ENCODE measurements around the gene ZNF789. TPM values are rescaled to one million over a fixed set of nuclear protein-coding genes. Genes with fewer than 3 reads are reported as not detected.
"Not testable (repeated sequence)": the region's sequence is repeated elsewhere in the genome, so short reads cannot be mapped to it uniquely, and the experiment has no call there.

ZNF789 gene
- 25.3 TPM for total RNA-seq

DNA sequence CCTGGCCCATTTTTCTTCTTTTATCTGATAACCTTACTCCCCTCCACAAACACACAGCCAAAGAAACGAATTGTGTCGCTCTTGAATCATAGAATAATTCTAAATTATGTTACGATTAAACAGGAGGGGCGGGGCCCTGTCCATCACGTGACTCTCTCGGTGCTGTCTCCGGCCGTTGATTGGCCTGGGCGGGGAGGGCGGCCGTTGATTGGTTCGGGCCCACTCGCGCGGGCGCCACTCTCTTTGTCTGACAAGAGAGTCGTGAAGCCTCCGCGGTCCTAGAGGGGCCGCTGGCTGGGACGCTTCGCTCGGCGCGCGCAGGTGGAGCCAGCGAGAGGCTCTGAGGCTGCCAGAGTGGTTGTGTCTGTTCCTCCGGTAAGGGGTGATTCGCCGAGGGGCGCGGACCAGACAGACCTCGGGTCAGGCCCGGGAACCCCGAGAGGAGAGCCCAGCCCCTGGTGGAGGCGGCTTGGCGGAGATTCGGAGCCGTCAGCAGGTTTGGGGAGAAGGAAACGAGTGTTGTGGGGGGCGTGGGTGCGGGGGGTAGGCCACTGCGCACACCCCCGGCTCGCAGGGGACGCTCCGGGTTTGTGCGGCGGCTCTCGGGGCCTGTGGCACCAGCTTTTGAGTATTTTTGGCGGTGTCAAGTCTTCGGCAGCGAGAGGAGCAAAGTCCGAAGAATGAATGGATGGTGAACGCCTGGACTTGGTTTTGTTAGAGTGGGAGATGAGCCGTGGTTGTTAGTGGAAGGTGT is at the start of gene ZNF789:
TSS of gene ZNF789 (plus strand) at position 330 of the 754 bp plus-strand sequence. CDS start 3,567 bp downstream, outside the sequence.
- DNase-seq: peak; percentile 97

DNA sequence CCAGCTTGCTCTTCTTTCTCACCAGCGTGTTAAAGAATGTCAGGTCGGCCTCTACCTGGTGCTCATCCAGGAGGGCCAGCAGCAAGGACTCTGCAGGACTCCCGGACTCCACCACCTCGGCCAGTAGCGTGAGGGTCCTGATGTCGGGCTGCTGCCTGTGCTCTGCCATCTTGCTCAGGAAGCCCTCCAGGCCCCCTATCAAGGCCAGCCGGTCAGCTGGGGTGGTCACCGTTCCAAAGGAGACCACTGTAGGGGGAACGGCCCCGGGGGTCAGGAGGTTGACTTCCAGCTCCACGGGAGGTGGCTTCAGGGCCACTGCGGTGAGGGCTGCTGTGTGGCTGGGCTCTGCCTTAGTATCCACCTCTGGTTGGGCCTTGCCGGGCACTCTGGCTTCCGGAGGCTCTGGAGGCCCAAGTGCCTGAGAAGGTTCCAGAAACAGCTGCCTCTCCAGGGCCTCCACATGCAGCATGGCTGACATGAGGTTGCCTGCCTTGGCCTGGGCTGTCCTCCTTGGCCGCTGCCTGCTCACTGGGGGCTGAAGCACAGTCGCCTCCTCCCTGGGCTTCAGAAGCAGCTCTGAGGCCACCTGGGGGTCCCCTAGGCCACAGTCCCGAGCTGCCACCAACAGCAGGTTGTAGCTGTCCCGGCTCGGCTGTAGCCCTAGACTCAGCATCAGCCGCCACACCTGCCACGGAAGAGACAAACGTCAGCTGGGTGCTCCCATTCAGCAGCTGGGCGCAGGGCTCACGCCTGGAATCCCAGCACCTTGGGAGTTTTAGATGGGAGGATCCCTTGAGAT is 47.6 kb upstream of the ZNF789 start:
- no peak for DNase-seq

DNA sequence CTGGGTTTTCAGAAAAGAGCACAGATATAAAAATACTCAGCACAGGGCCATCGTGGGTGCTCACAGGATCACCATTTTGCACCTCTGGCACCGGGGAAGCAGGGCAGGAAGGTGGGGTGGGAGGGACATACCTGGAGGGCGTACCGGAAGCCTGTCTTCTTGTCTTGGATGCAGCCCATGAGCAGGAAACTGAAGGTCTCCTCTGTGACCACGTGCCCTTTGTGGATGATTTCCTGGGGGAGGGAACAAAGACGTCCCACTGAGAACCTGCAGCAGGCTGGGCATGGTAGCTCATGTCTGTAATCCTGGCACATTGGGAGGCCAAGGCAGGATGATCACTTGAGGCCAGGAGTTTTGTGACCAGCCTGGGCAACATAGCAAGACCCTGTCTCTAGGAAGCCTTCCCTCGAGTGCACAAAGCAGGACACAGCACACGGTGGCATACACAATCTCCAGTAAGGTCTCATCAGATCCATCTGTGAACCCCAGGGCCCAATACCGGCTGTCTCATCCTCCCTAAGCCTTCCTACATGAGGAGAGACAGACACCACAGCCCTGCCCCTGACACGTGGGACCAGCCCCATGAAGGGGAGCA is 43.6 kb upstream of the ZNF789 start:
- no peak for DNase-seq

DNA sequence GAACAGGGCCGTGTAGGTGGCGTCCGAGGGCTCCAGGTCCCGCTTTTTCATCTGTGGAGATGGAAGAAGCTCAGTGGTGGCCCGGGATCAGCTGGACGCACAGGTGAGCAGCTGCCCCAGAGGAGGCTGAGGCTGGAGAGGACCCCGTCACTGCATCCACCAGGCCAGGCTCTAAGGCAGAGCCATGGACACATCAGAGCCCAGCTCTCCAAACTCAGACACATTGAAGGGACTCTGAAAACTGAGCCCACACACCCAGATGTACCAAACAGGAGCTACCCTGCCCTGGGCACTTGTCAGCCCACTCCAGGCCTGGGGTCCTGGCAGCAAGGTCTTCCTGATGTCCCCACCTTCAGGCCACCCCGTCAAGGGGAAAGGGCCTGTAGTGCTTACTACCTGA is 42.9 kb upstream of the ZNF789 start:
- no peak for DNase-seq

DNA sequence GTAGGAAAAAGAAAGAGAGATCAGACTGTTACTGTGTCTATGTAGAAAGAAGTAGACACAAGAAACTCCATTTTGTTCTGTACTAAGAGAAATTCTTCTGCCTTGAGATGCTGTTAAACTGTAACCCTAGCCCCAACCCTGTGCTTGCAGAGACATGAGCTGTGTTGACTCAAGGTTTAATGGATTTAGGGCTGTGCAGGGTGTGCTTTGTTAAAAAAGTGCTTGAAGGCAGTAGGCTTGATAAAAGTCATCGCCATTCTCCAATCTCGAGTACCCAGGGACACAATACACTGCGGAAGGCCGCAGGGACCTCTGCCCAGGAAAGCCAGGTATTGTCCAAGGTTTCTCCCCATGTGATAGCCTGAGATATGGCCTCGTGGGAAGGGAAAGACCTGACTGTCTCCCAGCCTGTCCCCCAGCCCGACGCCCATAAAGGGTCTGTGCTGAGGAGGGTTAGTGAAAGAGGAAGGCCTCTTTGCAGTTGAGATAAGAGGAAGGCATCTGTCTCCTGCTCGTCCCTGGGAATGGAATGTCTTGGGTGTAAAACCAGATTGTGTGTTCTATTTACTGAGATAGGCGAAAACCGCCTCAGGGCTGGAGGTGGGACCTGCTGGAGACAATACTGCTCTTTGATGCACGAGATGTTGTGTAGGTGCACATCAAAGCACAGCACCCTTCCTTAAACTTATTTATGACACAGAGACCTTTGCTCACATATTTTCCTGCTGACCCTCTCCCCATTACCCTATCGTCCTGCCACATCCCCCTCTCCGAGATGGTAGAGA is 40.7 kb upstream of the ZNF789 start:
- DNase-seq: not testable (repeated sequence)

DNA sequence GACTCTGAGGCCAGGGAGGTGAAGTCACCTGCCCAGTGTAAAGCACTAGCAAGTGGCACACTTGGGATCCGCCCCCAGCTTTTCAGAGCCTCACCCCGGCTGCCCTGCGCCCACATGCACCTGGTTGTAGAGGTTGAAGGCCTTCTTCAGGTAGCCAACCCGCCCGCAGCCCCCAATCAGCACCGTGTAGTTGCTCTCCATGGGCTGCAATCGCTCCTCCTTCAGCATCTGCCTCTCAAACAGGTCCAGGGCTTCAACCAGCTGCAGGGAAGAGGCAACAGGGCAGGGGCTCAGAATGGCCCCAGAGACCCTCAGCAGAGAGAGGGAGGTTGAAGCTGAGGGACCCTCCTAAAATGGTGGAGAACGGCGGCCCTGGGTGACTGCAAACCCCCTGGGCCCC is 39.5 kb upstream of the ZNF789 start:
- DNase-seq: no peak

DNA sequence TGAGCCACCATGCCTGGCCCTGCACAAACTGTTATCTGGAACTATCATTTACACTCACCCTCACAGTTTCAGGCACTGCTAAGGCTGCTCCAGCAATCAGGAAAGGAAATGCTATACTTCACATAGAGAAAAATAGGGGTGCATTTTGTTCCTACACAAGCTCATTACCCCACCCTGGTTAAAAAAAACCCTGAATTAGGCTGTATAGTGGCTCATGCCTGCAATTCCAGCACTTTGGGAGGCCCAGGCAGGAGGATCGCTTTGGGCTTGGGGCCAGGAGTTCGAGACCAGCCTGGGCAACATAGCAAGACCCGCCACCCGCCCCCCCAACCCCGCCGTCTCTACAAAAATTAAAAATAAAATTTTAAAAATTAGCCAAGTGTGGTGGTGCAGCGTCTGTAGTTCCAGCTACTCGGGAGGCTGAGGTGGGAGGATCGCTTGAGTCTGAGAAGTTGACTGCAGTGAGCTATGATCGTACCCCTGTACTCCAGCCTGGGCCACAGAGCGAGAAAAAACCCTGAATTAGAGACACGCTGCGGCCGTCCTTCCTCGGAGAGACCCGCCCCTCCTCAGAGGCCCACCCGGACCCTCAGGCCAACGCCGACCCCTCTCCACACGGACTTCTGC is 34.6 kb upstream of the ZNF789 start:
- no peak for DNase-seq

- peak; percentile 95 for DNase-seq
These were observed 33.9 kb upstream of the ZNF789 start, which contains the start of the genes CPSF4 and PTCD1 for GRCh38 chr7:99438573-99439480. Gene CPSF4 (plus strand): TSS chr7:99438943. CDS start chr7:99439083, 140 bp downstream. Gene PTCD1 (minus strand): TSS chr7:99438798. CDS start chr7:99435242, 3,556 bp downstream.

DNA sequence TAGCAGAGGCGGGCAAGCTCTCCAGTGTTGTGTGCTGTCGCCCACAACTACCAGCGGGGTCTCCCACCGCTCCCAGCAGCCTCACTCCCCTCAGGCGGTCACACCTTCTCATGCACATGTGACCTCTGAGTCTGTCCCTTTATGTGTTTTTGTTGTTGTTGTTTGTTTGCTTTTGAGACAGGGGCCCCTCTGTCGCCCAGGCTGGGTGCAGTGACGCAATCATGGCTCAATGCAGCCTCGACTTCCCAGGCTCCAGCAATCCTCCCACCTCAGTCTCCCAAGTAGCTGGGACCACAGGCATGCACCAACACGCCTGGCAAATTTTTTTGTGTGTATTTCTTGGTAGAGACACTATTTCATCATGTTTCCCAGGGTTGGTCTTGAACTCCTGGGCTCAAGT is 32.5 kb upstream of the ZNF789 start:
- no peak for DNase-seq

GRCh38 chr7:99446096-99446495 is 26.6 kb upstream of the ZNF789 start:
- DNase-seq: no peak

GRCh38 chr7:99447943-99448342 is 24.7 kb upstream of the ZNF789 start:
- no peak for DNase-seq

DNA sequence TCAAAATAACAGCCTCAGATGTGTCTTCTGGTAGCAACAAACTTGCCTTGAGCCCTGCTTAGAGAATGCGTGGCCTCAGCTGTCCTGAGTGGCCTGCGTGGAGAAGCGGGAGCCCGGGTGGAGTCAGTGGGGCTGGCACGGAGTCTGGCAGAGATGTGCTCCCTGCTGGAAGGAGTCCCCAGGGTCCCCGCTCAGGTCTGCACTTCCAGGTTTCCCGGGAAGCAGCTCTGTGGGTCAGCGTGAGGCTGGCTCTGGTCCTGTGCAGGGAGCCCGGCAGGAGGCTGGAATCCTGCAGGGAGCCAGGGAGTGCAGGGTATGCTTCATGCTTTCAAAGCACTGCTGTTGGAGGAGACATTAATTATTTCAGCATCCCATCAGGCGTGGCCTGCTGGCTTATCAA is 23.8 kb upstream of the ZNF789 start:
- no peak for DNase-seq

DNA sequence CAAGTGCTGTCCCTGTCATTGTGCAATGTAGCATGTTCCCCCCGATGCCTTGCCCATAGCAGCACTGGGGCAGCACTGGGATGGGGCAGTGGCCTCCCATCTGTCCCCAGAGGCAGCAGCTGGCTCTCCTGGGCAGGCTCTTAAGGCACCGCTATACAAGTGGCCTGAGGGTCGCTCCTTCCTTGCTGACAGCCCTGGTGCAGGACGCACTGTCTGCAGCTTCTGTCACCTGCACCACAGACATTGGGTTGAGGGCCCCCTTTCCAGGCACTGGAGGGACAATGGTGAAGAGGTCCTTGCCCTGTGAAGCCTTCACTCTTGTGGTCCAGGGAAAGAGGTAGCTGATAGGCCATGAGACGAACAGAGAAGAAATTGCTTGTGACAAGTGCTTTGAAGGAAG is 23.4 kb upstream of the ZNF789 start:
- DNase-seq: no peak

DNA sequence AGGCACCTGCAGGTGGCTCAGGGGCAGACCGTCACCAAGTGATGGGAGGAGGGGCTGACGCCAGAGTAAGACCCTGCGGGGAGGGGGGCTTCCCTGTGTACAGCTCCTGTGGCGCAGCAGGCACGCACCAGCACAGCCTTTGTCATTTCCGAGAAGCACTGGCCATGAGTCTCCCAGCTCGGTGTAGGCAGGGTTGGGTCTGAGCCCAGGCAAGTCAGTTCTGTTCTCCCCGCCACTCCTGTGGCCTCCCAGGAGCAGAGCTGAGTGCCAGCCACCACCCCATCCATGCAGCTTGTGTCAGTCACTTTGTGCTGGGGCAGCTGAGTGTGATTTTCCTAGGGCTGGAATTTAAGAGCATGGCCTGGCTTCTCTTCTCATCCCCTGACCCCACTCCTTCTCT is 20.8 kb upstream of the ZNF789 start:
- peak; percentile 56 for DNase-seq

DNA sequence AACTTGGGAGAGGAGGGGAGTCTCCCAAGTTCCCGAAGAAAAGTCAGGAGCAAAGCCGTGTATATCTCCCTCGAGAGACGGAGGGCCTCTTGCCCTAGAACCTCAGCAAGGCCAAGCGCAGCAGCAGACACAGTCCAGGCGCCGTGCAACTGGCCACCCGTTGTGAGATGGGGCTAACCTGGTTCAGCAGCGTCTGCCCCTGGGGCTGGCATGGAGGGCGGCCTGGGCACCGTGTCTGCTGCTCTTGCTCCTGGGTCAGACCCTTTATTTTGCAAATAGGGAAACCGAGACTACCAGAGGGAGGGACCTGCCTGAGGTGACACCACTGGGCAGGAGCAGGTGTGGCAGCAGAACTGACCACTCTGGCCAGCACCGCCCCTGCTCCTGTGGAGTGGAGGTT is 20.1 kb upstream of the ZNF789 start:
- no peak for DNase-seq

- DNase-seq: no peak
These were observed 19.6 kb upstream of the ZNF789 start for GRCh38 chr7:99453105-99453504.

- DNase-seq: no peak
These were observed 16.8 kb upstream of the ZNF789 start for GRCh38 chr7:99455874-99456273.

GRCh38 chr7:99456288-99456687 is 16.4 kb upstream of the ZNF789 start:
- DNase-seq: no peak

DNA sequence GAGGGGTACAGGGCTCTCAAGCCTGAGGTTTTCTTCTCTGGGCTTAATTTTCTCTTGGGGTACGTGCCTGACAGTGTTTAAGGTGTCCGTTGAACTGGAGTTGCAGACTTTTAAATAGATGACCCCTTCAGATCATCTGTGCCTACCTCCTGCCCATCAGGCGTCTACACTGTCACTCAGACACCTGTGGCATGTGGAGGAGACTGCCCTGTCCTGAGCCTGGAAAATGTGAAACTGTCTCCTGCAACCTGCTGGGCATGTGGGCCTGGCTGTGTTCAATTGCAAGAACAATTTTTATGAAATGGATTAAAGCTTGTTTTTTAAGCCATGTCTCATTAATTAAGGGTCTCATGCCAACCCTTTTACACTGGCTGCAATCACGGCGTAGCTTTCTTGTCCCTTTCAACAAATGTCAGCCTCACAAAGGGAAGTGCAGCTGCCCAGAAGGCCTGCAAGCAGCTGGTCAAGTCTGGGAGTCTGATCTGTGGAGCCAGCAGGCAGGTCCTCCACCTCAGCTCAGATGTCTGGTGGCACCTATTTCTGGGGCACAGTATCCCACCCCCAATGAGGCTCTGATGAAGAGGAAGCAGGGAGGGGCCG is 15.5 kb upstream of the ZNF789 start:
- no peak for DNase-seq
